Keratinocyte (primary cell): ENCODE measurements around the gene DNAJC27. TPM values are rescaled to one million over a fixed set of nuclear protein-coding genes. Genes with fewer than 3 reads are reported as not detected.

Experiments used
- DNase-seq: peaks from one replicate; pipeline ENCODE4 v3.0.0-alpha.2; 2011; ENCODE audit warnings: low read depth, missing footprints, low spot score
- FAIRE-seq: peaks from 2 replicates; lab custom pipeline; 2011; peaks lifted over from hg19 to GRCh38; lab: Jason Lieb, UNC
- H2AFZ ChIP-seq: 2 replicates; pipeline ENCODE4 v1.6.0; 2012; ENCODE audit warnings: low read length, control low read depth, inconsistent platforms; ENCODE audit not compliant: control insufficient read depth
- H3K27ac ChIP-seq: 2 replicates; pipeline ENCODE4 v1.5.1; 2011; ENCODE audit warnings: low read length; ENCODE audit not compliant: control insufficient read depth, insufficient read depth
- H3K27me3 ChIP-seq: 3 replicates; pipeline ENCODE4 v1.6.0; 2011; ENCODE audit warnings: low read length; ENCODE audit not compliant: control insufficient read depth, insufficient read depth; ENCODE audit errors: extremely low read depth
- H3K36me3 ChIP-seq, 2 experiments: 2 replicates in 1 of 2; 3 replicates in 1 of 2; pipeline ENCODE4 v1.5.1; 2011; ENCODE audit warnings: low read length in 2 of 2, mild to moderate bottlenecking in 1 of 2; ENCODE audit not compliant: control insufficient read depth in 2 of 2, insufficient read depth in 2 of 2; ENCODE audit errors: extremely low read depth in 1 of 2
- H3K4me1 ChIP-seq: 3 replicates; pipeline ENCODE4 v1.5.1; 2011; ENCODE audit warnings: low read length; ENCODE audit not compliant: control insufficient read depth, insufficient read depth; ENCODE audit errors: extremely low read depth
- H3K4me2 ChIP-seq: 3 replicates; pipeline ENCODE4 v1.6.0; 2011; ENCODE audit warnings: low read depth, low read length; ENCODE audit not compliant: control insufficient read depth, insufficient read depth; ENCODE audit errors: extremely low read depth
- H3K4me3 ChIP-seq, 3 experiments: fragments of 200-600 bp in 1 of 3; sonication (generic) in 1 of 3; 2 replicates in 2 of 3; 3 replicates in 1 of 3; pipeline ENCODE4 v1.5.1; 2011 to 2016; ENCODE audit warnings: low read length in 3 of 3, mild to moderate bottlenecking in 3 of 3, control low read depth in 2 of 3, inconsistent platforms in 1 of 3, low read depth in 1 of 3, mixed read lengths in 1 of 3, mixed run types in 1 of 3, moderate library complexity in 1 of 3; ENCODE audit not compliant: control insufficient read depth in 2 of 3, insufficient read depth in 2 of 3; ENCODE audit errors: extremely low read depth in 1 of 3
- H3K79me2 ChIP-seq: 2 replicates; pipeline ENCODE4 v1.6.0; 2012; ENCODE audit warnings: low read length; ENCODE audit not compliant: control insufficient read depth, insufficient read depth
- H3K9ac ChIP-seq: 3 replicates; pipeline ENCODE4 v1.6.0; 2011; ENCODE audit warnings: low read length; ENCODE audit not compliant: control insufficient read depth, insufficient read depth; ENCODE audit errors: extremely low read depth
- H3K9me1 ChIP-seq: 3 replicates; pipeline ENCODE4 v1.6.0; 2011; ENCODE audit warnings: low read length; ENCODE audit not compliant: control insufficient read depth, insufficient read depth; ENCODE audit errors: extremely low read depth
- H3K9me3 ChIP-seq: 2 replicates; pipeline ENCODE4 v1.5.1; 2012; ENCODE audit warnings: low read depth, low read length; ENCODE audit not compliant: control insufficient read depth
- H4K20me1 ChIP-seq: 3 replicates; pipeline ENCODE4 v1.6.0; 2011; ENCODE audit warnings: low read length; ENCODE audit not compliant: control insufficient read depth, insufficient read depth; ENCODE audit errors: extremely low read depth
- CTCF ChIP-seq, 3 experiments: IDR thresholded peaks in 1 of 3; conservative IDR thresholded peaks in 1 of 3; optimal IDR thresholded peaks in 1 of 3; 2 replicates in 2 of 3; 3 replicates in 1 of 3; pipeline versions ENCODE3 to v1.5.1; 2011; ENCODE audit warnings: low read length in 3 of 3, mild to moderate bottlenecking in 3 of 3, moderate library complexity in 2 of 3, control low read depth in 1 of 3, inconsistent platforms in 1 of 3; ENCODE audit not compliant: insufficient read depth in 2 of 3; ENCODE audit errors: extremely low read depth in 1 of 3
- EZH2 ChIP-seq: IDR thresholded peaks from one replicate; pipeline ENCODE4 v1.6.1; 2012; ENCODE audit warnings: inconsistent platforms, mild to moderate bottlenecking, low read length, moderate library complexity
- dilution Hi-C: fragments of 300-500 bp; cut with MboI; formaldehyde crosslinking; loops from one replicate; pipeline ENCODE4 v1.7.0; 2020; ENCODE audit warnings: low sequenced_read_pairs; ENCODE audit not compliant: extremely low pct_ligation_motif_present
- polyA plus RNA-seq, 5 experiments: library from polyadenylated mRNA; depleted of rRNA in 3 of 5; stranded (reverse) in 3 of 5; stranded (forward) in 1 of 5; unstranded in 1 of 5; fragments of >200 nt; gene quantifications; 1 replicate in 1 of 5; 2 replicates in 3 of 5; 3 replicates in 1 of 5; pipeline versions ENCODE4 v1.2.1 to v1.2.3, GENCODE V29; 2011 to 2012; ENCODE audit warnings: missing spikeins in 2 of 5, low read depth in 1 of 5, low replicate concordance in 1 of 5

Gene DNAJC27
- polyA plus RNA-seq, 1 donor (not counting 4 experiments of a cell fraction or from before 2014, with no cell fraction given) = 3.4 TPM

- TF ChIP-seq EZH2 = no peak
- no peak for TF ChIP-seq CTCF (optimal IDR thresholded peaks at IDR 0.05 in 1 of 3, IDR thresholded peaks at IDR 0.05 in 1 of 3, conservative IDR thresholded peaks at IDR 0.05 in 1 of 3; ENCODE audit: extremely low read depth in 1 of 3, insufficient read depth in 2 of 3, low read length in 3 of 3)
Measured at GRCh38 chr2:24922556-24922955, 49.2 kb downstream of the DNAJC27 start.

GRCh38 chr2:24920809-24921441, 50.8 kb downstream of the DNAJC27 start:
- H3K27ac ChIP-seq = no peak overlapping the region
- H3K4me3 ChIP-seq = peak overlapping the region; percentile 47 to 52 (median 48)
- peaks cover 14% of the 10 kb centered on the region for H3K4me1 ChIP-seq
- H3K9ac ChIP-seq = peak overlapping the region; percentile 30
- H4K20me1 ChIP-seq = no peaks in the 10 kb centered on the region
- FAIRE-seq (no peak), DNase-seq (no peak)
- peak overlapping the region; percentile 22 for H2AFZ ChIP-seq
- TF ChIP-seq EZH2 (no peak), CTCF (optimal IDR thresholded peaks at IDR 0.05 in 1 of 3, IDR thresholded peaks at IDR 0.05 in 1 of 3, conservative IDR thresholded peaks at IDR 0.05 in 1 of 3; ENCODE audit: extremely low read depth in 1 of 3, insufficient read depth in 2 of 3, low read length in 3 of 3) (peak; percentile 14 to 60 (median 44))
- peaks cover 32% of the 10 kb centered on the region for H3K79me2 ChIP-seq
- dilution Hi-C loops = no loop called here
- H3K9me1 ChIP-seq = peaks cover 2% of the 10 kb centered on the region
- H3K4me2 ChIP-seq = peak overlapping the region; percentile 57
- H3K27me3 ChIP-seq = no peaks in the 10 kb centered on the region
- peaks cover 7% of the 10 kb centered on the region in 2 experiments for H3K36me3 ChIP-seq
- no peaks in the 10 kb centered on the region for H3K9me3 ChIP-seq

More at GRCh38 chr2:24922556-24922955, 49.2 kb downstream of the DNAJC27 start:
- no peak for DNase-seq
- H4K20me1 ChIP-seq = no peaks in the 10 kb centered on the region
- H3K27ac ChIP-seq = no peak overlapping the region
- no peak for FAIRE-seq
- no peak overlapping the region for H3K4me2 ChIP-seq
- no peak overlapping the region for H3K9ac ChIP-seq
- H3K4me1 ChIP-seq = peaks cover 26% of the 10 kb centered on the region
- no peak overlapping the region for H3K4me3 ChIP-seq
- H3K79me2 ChIP-seq = peaks cover 19% of the 10 kb centered on the region
- H3K36me3 ChIP-seq = peaks cover 5 to 7% of the 10 kb centered on the region in 2 experiments
- peaks cover 2% of the 10 kb centered on the region for H3K9me1 ChIP-seq
- no peak overlapping the region for H2AFZ ChIP-seq
- H3K27me3 ChIP-seq = no peaks in the 10 kb centered on the region
- no peaks in the 10 kb centered on the region for H3K9me3 ChIP-seq
- dilution Hi-C loops = no loop called here
